Body of pancreas (tissue), 4 donors: ENCODE measurements around the gene ACSL6. TPM values are rescaled to one million over a fixed set of nuclear protein-coding genes. Genes with fewer than 3 reads are reported as not detected.

Experiments used
- ATAC-seq: fragments of 150-250 bp; one replicate; pipeline ENCODE4 v1.9.1; 2016
- DNase-seq, 4 donors: peaks; one replicate each; pipeline ENCODE4 v3.0.0-alpha.2; 2019
- H3K27ac ChIP-seq, 4 donors: fragments of 200-600 bp; sonication (generic); 1 replicate in 3 of 4; 2 replicates in 1 of 4; pipeline versions ENCODE4 v1.5.1 to v1.6.1; 2016 to 2019; ENCODE audit warnings: mild to moderate bottlenecking in 1 of 4, mixed read lengths in 1 of 4, moderate library complexity in 1 of 4
- H3K27me3 ChIP-seq, 2 donors: fragments of 200-600 bp; sonication (generic); one replicate each; pipeline ENCODE4 v1.6.0; 2016; ENCODE audit warnings: mild to moderate bottlenecking in 1 of 2
- H3K36me3 ChIP-seq, 2 donors: fragments of 200-600 bp; sonication (generic); replicated peaks in 1 of 2; 2 replicates each; pipeline ENCODE4 v1.5.1; 2016; ENCODE audit warnings: low read depth in 2 of 2; ENCODE audit not compliant: insufficient read depth in 1 of 2
- H3K4me1 ChIP-seq: fragments of 200-600 bp; sonication (generic); one replicate; pipeline ENCODE4 v1.6.0; 2016
- H3K4me3 ChIP-seq, 2 donors: fragments of 200-600 bp; sonication (generic); 1 replicate in 1 of 2; 2 replicates in 1 of 2; pipeline ENCODE4 v1.5.1; 2016 to 2019
- H3K9me3 ChIP-seq, 3 donors: fragments of 200-600 bp; sonication (generic); 1 replicate in 2 of 3; 2 replicates in 1 of 3; pipeline ENCODE4 v1.5.1; 2016
- CTCF ChIP-seq, 7 experiments: fragments of 450-650 bp in 4 of 7; fragments of 200-600 bp in 3 of 7; sonication (generic) in 3 of 7; IDR thresholded peaks; one replicate each; pipeline ENCODE4 v1.5.1; 2016 to 2019; ENCODE audit warnings: antibody characterized with exemption in 7 of 7
- POLR2A ChIP-seq, 3 donors: fragments of 450-650 bp; IDR thresholded peaks; one replicate each; pipeline ENCODE4 v1.6.1; 2016; ENCODE audit warnings: antibody characterized with exemption in 3 of 3, mild to moderate bottlenecking in 2 of 3
- WGBS, 2 donors: methylation state at CpG; one replicate each; pipeline ENCODE4 v1.1.5; 2017; 5-methylcytosine and 5-hydroxymethylcytosine counted together
- intact Hi-C: fragments of 100-400 bp; cut with DNase I; formaldehyde crosslinking; loops from one replicate; pipeline ENCODE4 v1.15.1; 2023
- total RNA-seq, 2 donors: library from RNA; depleted of rRNA; stranded (reverse); fragments of >200 nt; gene quantifications; one replicate each; pipeline ENCODE4 v1.1.0, GENCODE V29; 2016

ACSL6 gene
- total RNA-seq, 2 donors from 2014 or later: 2.0 to 2.1 TPM

GRCh38 chr5:131957721-131958441 is 53.6 kb downstream of the ACSL6 start:
- Histone ChIP-seq H3K4me3 (no peak overlapping the region), H3K9me3 (no peaks in the 10 kb centered on the region), H3K4me1 (no peaks in the 10 kb centered on the region), H3K36me3 (no peaks in the 10 kb centered on the region), H3K27ac (no peak overlapping the region), H3K27me3 (no peaks in the 10 kb centered on the region)
- WGBS, 2 donors: 83% methylated on average over 8 of the region's 8 CpGs
- TF ChIP-seq CTCF (IDR thresholded peaks at IDR 0.05): no peak
- TF ChIP-seq POLR2A (IDR thresholded peaks at IDR 0.05): no peak
- no peak for DNase-seq
- no peak for ATAC-seq
- intact Hi-C loops: no loop called here

GRCh38 chr5:131953969-131954368 is 57.5 kb downstream of the ACSL6 start:
- intact Hi-C loops: no loop called here
- TF ChIP-seq POLR2A (IDR thresholded peaks at IDR 0.05) (no peak), CTCF (IDR thresholded peaks at IDR 0.05) (no peak)
- DNase-seq: no peak
- Histone ChIP-seq H3K27ac (no peak overlapping the region), H3K36me3 (no peaks in the 10 kb centered on the region), H3K4me1 (no peaks in the 10 kb centered on the region), H3K27me3 (no peaks in the 10 kb centered on the region), H3K4me3 (no peak overlapping the region), H3K9me3 (no peaks in the 10 kb centered on the region)
- no peak for ATAC-seq

- ATAC-seq (no peak), DNase-seq (no peak)
- no peaks in the 10 kb centered on the region for H3K27me3 ChIP-seq
- no peak overlapping the region for H3K4me3 ChIP-seq
- WGBS, 2 donors: 86 to 88% methylated on average over 3 of the region's 3 CpGs
- H3K36me3 ChIP-seq: no peaks in the 10 kb centered on the region
- TF ChIP-seq POLR2A (IDR thresholded peaks at IDR 0.05) (no peak), CTCF (IDR thresholded peaks at IDR 0.05) (no peak)
- intact Hi-C loops: no loop called here
- no peaks in the 10 kb centered on the region for H3K9me3 ChIP-seq
- H3K27ac ChIP-seq: no peak overlapping the region
- H3K4me1 ChIP-seq: peaks cover 3% of the 10 kb centered on the region
These were observed 59.1 kb downstream of the ACSL6 start for GRCh38 chr5:131952301-131952857.

GRCh38 chr5:131950706-131951105 is 60.8 kb downstream of the ACSL6 start:
- intact Hi-C loops: no loop called here
- Histone ChIP-seq H3K27ac (no peak overlapping the region), H3K27me3 (no peaks in the 10 kb centered on the region), H3K4me1 (peaks cover 3% of the 10 kb centered on the region), H3K36me3 (no peaks in the 10 kb centered on the region), H3K9me3 (no peaks in the 10 kb centered on the region), H3K4me3 (no peak overlapping the region)
- TF ChIP-seq POLR2A (IDR thresholded peaks at IDR 0.05) (no peak), CTCF (IDR thresholded peaks at IDR 0.05) (no peak)
- DNase-seq (no peak), ATAC-seq (no peak)
- 88 to 100% methylated on average over 1 of the region's 1 CpG for WGBS, 2 donors

GRCh38 chr5:131947445-131947844 is 64.0 kb downstream of the ACSL6 start:
- ATAC-seq: peak; percentile 52
- WGBS, 2 donors: 12 to 20% methylated on average over 2 of the region's 2 CpGs

More at GRCh38 chr5:131947445-131947844, 64.0 kb downstream of the ACSL6 start:
- Histone ChIP-seq H3K4me3 (no peak overlapping the region), H3K36me3 (no peaks in the 10 kb centered on the region), H3K9me3 (no peaks in the 10 kb centered on the region), H3K27ac (no peak overlapping the region), H3K27me3 (no peaks in the 10 kb centered on the region), H3K4me1 (peaks cover 3% of the 10 kb centered on the region)
- intact Hi-C loops: no loop called here
- no peak for DNase-seq
- TF ChIP-seq POLR2A (IDR thresholded peaks at IDR 0.05) (no peak), CTCF (IDR thresholded peaks at IDR 0.05) (no peak)
